Upper lobe of right lung (tissue), 1 donor: ENCODE results near the gene ATP6AP2. TPM values are rescaled to one million over a fixed set of nuclear protein-coding genes. Genes with fewer than 3 reads are reported as not detected.

Experiments
- ATAC-seq: fragments of 200-7000 bp; cut with Tn5 transposase; one replicate; pipeline ENCODE4 v1.9.1; 2020; ENCODE audit warnings: mild to moderate bottlenecking, moderate library complexity
- DNase-seq: peaks from one replicate; pipeline ENCODE4 v3.0.0-alpha.2; 2020
- H3K27ac ChIP-seq: fragments of 200-600 bp; one replicate; pipeline ENCODE4 v1.8.0; 2022
- H3K27me3 ChIP-seq: fragments of 200-600 bp; one replicate; pipeline ENCODE4 v1.8.0; 2022; ENCODE audit warnings: mild to moderate bottlenecking
- H3K36me3 ChIP-seq: fragments of 200-600 bp; one replicate; pipeline ENCODE4 v1.8.0; 2022
- H3K4me1 ChIP-seq: fragments of 200-600 bp; one replicate; pipeline ENCODE4 v1.8.0; 2022
- H3K4me3 ChIP-seq: fragments of 200-600 bp; one replicate; pipeline ENCODE4 v1.8.0; 2022; ENCODE audit warnings: mild to moderate bottlenecking
- H3K9me3 ChIP-seq: fragments of 200-600 bp; one replicate; pipeline ENCODE4 v1.8.0; 2022
- intact Hi-C: fragments of 100-400 bp; cut with DNase I; formaldehyde crosslinking; loops from one replicate; pipeline ENCODE4 v1.11.0; 2022
- long read RNA-seq: library from polyadenylated mRNA; unstranded; transcript quantifications from one replicate; pipeline ENCODE4 v2.0.0, GENCODE V29; 2021
- total RNA-seq: library from RNA; stranded (reverse); fragmentation: NEBNext Ultra II Directional; extraction: Animal tissue kit (Norgen Biotek cat#: 25700); gene quantifications from one replicate; pipeline ENCODE4 v1.2.1, GENCODE V29; 2021
- TF ChIP-seq, protein P1 (sequence below): fragments of 200-600 bp; IDR thresholded peaks from one replicate; pipeline ENCODE4 v1.8.0; 2022; ENCODE audit warnings: antibody characterized with exemption
- donor health status: DM: no; HTN: yes; CAD: no; lungs with severe emphysema.

The ATP6AP2 gene
- 130 TPM for total RNA-seq
- long read RNA-seq, transcript ATP6AP2-217 (9 exons, 2,337 nt), result major isoform, 322 of 351 reads
- long read RNA-seq, transcript ATP6AP2-202 (7 exons, 1,093 nt), result minor isoform, 5 of 351 reads
- long read RNA-seq, transcript ATP6AP2-224 (8 exons, 1,929 nt), result minor isoform, 6 of 351 reads
- long read RNA-seq, partial matches to known transcripts, result 9 of 351 reads
- long read RNA-seq, other reads (novel, unspliced or antisense), result 5 of 351 reads

GRCh38 chrX:40580537-40581335, at the start of gene ATP6AP2:
ATP6AP2 (plus strand) TSS chrX:40580970; CDS start chrX:40581066, 96 bp downstream.
- Histone ChIP-seq H3K27me3 (no peaks in the 10 kb centered on the region), H3K9me3 (no peaks in the 10 kb centered on the region), H3K27ac (peak within 1 kb of the TSS; percentile 84), H3K36me3 (no peaks in the 10 kb centered on the region), H3K4me1 (peaks cover 10% of the 10 kb centered on the region), H3K4me3 (peak within 1 kb of the TSS; percentile 64)
- ATAC-seq (peak; percentile 99), DNase-seq (peak; percentile 94)
- TF ChIP-seq, protein P1, sequence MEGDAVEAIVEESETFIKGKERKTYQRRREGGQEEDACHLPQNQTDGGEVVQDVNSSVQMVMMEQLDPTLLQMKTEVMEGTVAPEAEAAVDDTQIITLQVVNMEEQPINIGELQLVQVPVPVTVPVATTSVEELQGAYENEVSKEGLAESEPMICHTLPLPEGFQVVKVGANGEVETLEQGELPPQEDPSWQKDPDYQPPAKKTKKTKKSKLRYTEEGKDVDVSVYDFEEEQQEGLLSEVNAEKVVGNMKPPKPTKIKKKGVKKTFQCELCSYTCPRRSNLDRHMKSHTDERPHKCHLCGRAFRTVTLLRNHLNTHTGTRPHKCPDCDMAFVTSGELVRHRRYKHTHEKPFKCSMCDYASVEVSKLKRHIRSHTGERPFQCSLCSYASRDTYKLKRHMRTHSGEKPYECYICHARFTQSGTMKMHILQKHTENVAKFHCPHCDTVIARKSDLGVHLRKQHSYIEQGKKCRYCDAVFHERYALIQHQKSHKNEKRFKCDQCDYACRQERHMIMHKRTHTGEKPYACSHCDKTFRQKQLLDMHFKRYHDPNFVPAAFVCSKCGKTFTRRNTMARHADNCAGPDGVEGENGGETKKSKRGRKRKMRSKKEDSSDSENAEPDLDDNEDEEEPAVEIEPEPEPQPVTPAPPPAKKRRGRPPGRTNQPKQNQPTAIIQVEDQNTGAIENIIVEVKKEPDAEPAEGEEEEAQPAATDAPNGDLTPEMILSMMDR, result no peak
- intact Hi-C loops, result no loop called here

GRCh38 chrX:40531056-40531826, 49.5 kb upstream of the ATP6AP2 start:
- ATAC-seq (no peak), DNase-seq (no peak)
- no peaks in the 10 kb centered on the region for H3K4me1 ChIP-seq
- H3K9me3 ChIP-seq, result no peaks in the 10 kb centered on the region
- TF ChIP-seq, protein P1, result no peak
- intact Hi-C loops, result no loop called here
- H3K4me3 ChIP-seq, result no peak overlapping the region
- no peak overlapping the region for H3K27ac ChIP-seq
- H3K36me3 ChIP-seq, result no peaks in the 10 kb centered on the region
- no peaks in the 10 kb centered on the region for H3K27me3 ChIP-seq

GRCh38 chrX:40537310-40537709, 43.5 kb upstream of the ATP6AP2 start:
- Histone ChIP-seq H3K4me3 (no peak overlapping the region), H3K9me3 (no peaks in the 10 kb centered on the region), H3K27me3 (no peaks in the 10 kb centered on the region), H3K4me1 (no peaks in the 10 kb centered on the region), H3K27ac (no peak overlapping the region), H3K36me3 (no peaks in the 10 kb centered on the region)
- intact Hi-C loops, result no loop called here
- ATAC-seq, result no peak
- TF ChIP-seq, protein P1, result no peak
- DNase-seq, result no peak

GRCh38 chrX:40538406-40538805, 42.4 kb upstream of the ATP6AP2 start:
- ATAC-seq (no peak), DNase-seq (no peak)
- TF ChIP-seq, protein P1, result no peak
- intact Hi-C loops, result no loop called here
- Histone ChIP-seq H3K4me1 (no peaks in the 10 kb centered on the region), H3K36me3 (no peaks in the 10 kb centered on the region), H3K27me3 (no peaks in the 10 kb centered on the region), H3K27ac (no peak overlapping the region), H3K4me3 (no peak overlapping the region), H3K9me3 (no peaks in the 10 kb centered on the region)

DNA sequence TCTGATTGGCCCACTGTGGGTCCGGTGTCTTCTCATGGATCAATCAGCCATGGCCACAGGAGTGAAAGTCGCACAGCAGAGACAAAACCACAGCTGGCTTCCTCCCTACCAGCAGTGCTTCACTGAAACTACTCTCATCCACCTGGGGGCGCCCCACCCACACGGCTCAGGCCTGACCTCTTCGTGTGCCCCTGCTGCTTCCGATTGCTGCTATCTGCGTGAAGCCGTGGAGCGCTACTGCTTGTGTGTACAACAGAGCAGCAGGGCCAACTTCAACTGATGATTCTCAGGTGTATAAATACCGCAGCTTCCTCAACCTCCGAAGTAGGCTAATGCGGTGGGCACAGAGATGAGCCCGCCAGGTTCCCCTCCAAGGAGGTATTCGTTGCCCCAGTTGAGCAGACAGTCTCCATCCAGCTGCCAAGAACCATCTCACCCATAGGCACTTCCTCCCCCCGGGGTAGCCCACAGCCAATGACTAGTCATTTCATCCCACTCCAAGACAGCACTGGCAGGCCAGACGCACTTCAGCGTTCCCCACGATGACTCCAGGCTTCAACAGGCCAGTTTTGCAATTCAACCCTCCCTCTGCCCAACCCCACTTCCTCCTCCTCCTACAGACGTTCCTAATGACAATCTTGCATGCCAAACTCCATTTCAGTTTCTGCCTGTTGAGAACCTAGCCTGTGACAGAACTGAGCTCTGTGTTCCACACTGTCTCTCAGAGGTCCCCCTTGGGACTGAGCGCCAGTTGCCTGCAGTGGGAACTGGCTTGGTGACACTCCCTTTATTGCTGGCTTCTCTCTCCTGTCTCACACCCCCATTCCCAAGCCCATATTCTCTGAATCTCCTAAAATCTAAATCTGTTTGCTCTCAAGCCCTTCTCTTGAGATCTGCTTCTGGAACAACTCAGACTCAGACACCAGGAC, 41.3 kb upstream of the ATP6AP2 start:
- intact Hi-C loops, result no loop called here
- no peaks in the 10 kb centered on the region for H3K36me3 ChIP-seq
- TF ChIP-seq, protein P1, result no peak

More for the DNA sequence above, 41.3 kb upstream of the ATP6AP2 start:
- Histone ChIP-seq H3K27ac (no peak overlapping the region), H3K9me3 (no peaks in the 10 kb centered on the region), H3K4me3 (no peak overlapping the region), H3K4me1 (no peaks in the 10 kb centered on the region), H3K27me3 (no peaks in the 10 kb centered on the region)
- ATAC-seq, result peak; percentile 96
- peak; percentile 80 for DNase-seq
